Osteocyte (in vitro differentiated cells): Measurements from ENCODE around the gene SPNS1. TPM values are rescaled to one million over a fixed set of nuclear protein-coding genes. Genes with fewer than 3 reads are reported as not detected.

Experiments used
- DNase-seq: peaks from one replicate; pipeline ENCODE4 v3.0.0; 2021; ENCODE audit warnings: mixed read lengths; ENCODE audit not compliant: unreplicated experiment; ENCODE audit errors: extremely low spot score
- H3K27ac Mint-ChIP-seq: one replicate; pipeline ENCODE4 v1.8.0; 2021; ENCODE audit warnings: mild to moderate bottlenecking, mixed read lengths; ENCODE audit not compliant: unreplicated experiment
- H3K27me3 Mint-ChIP-seq: one replicate; pipeline ENCODE4 v1.8.0; 2021; ENCODE audit warnings: mixed read lengths; ENCODE audit not compliant: unreplicated experiment
- H3K36me3 Mint-ChIP-seq: one replicate; pipeline ENCODE4 v1.8.0; 2021; ENCODE audit warnings: mixed read lengths; ENCODE audit not compliant: unreplicated experiment
- H3K4me1 Mint-ChIP-seq: one replicate; pipeline ENCODE4 v1.8.0; 2021; ENCODE audit warnings: mixed read lengths; ENCODE audit not compliant: unreplicated experiment
- H3K4me3 Mint-ChIP-seq: one replicate; pipeline ENCODE4 v1.8.0; 2021; ENCODE audit warnings: mild to moderate bottlenecking, moderate library complexity, mixed read lengths; ENCODE audit not compliant: unreplicated experiment
- H3K9me3 Mint-ChIP-seq: one replicate; pipeline ENCODE4 v1.8.0; 2021; ENCODE audit warnings: mixed read lengths; ENCODE audit not compliant: unreplicated experiment
- total RNA-seq: library from RNA; stranded (reverse); gene quantifications from 2 replicates; pipeline ENCODE4 v1.2.1, GENCODE V29; 2021
- TF ChIP-seq, protein P1 (sequence below): fragments of 200-600 bp; sonication (generic); IDR thresholded peaks from 2 replicates; pipeline ENCODE4 v1.5.0; 2021; ENCODE audit warnings: antibody characterized with exemption, mild to moderate bottlenecking, moderate library complexity

SPNS1 gene
- total RNA-seq, 1 donor from 2014 or later, result 96.6 TPM

DNA sequence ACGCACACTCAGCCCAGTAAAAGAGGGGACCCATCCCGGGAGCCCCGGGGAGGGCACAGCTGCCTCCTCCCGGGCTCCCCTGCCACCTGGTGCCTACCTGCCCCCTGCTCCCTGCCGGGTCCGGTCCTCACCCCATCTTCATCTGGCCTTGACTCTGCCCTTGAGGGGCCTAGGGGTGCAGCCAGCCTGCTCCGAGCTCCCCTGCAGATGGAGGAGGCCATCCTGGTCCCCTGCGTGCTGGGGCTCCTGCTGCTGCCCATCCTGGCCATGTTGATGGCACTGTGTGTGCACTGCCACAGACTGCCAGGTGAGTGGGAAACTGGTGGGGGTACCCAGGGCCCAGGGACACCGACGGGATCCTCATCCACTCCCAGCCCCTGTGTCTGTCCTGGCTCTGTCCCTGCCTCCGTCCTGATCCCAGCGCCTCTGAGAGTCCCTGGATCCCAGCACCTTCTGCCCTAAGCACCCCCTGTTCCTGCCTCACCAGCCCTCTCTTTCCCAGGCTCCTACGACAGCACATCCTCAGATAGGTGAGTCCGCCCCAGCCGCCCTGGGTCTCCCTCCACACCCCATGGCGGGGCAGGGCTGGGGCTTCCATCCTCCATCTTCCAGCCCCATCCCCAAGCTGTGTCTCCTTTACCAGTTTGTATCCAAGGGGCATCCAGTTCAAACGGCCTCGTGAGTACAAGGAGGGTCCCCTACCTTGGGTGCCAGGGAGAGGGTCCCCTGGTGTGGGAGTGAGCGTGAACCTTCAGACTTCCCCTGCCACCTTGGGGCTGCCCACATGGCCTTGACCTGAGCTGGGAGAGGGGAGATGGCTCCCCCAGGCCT is 10.8 kb downstream of the SPNS1 start:
- H3K4me1 Mint-ChIP-seq, result no peaks in the 10 kb centered on the region
- no peak overlapping the region for H3K4me3 Mint-ChIP-seq
- TF ChIP-seq, protein P1, sequence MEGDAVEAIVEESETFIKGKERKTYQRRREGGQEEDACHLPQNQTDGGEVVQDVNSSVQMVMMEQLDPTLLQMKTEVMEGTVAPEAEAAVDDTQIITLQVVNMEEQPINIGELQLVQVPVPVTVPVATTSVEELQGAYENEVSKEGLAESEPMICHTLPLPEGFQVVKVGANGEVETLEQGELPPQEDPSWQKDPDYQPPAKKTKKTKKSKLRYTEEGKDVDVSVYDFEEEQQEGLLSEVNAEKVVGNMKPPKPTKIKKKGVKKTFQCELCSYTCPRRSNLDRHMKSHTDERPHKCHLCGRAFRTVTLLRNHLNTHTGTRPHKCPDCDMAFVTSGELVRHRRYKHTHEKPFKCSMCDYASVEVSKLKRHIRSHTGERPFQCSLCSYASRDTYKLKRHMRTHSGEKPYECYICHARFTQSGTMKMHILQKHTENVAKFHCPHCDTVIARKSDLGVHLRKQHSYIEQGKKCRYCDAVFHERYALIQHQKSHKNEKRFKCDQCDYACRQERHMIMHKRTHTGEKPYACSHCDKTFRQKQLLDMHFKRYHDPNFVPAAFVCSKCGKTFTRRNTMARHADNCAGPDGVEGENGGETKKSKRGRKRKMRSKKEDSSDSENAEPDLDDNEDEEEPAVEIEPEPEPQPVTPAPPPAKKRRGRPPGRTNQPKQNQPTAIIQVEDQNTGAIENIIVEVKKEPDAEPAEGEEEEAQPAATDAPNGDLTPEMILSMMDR, result no peak
- H3K36me3 Mint-ChIP-seq, result peaks cover 50% of the 10 kb centered on the region
- DNase-seq, result no peak
- H3K27me3 Mint-ChIP-seq, result no peaks in the 10 kb centered on the region
- H3K9me3 Mint-ChIP-seq, result peaks cover 7% of the 10 kb centered on the region
- H3K27ac Mint-ChIP-seq, result no peak overlapping the region

DNA sequence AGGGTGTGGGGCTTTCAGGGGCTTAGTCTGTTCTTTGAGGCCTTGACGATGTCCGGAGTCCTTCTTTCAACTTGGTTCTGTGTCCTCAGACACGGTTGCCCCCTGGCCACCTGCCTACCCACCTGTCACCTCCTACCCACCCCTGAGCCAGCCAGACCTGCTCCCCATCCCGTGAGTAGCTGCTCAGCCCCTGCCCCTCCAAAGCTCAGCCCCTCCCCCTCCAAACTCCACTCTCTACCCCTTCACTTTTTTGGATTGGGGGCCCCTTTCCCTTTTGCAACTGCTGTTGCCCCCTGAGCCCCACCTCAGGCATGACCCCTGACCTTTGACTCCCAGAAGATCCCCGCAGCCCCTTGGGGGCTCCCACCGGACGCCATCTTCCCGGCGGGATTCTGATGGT is 11.5 kb downstream of the SPNS1 start:
- H3K4me3 Mint-ChIP-seq, result no peak overlapping the region
- H3K4me1 Mint-ChIP-seq, result no peaks in the 10 kb centered on the region
- peaks cover 7% of the 10 kb centered on the region for H3K9me3 Mint-ChIP-seq
- DNase-seq, result no peak
- H3K27ac Mint-ChIP-seq, result no peak overlapping the region
- TF ChIP-seq, protein P1, result no peak
- H3K36me3 Mint-ChIP-seq, result peaks cover 44% of the 10 kb centered on the region
- no peaks in the 10 kb centered on the region for H3K27me3 Mint-ChIP-seq

DNA sequence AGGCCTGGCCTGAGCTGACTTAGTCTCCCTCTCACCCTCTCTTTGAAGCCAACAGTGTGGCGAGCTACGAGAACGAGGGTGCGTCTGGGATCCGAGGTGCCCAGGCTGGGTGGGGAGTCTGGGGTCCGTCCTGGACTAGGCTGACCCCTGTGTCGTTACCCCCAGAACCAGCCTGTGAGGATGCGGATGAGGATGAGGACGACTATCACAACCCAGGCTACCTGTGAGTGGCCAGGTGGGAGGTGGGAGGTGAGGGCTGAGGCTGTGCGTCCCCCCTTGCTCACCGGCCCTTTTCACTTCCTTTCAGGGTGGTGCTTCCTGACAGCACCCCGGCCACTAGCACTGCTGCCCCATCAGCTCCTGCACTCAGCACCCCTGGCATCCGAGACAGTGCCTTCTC is 11.9 kb downstream of the SPNS1 start:
- Mint-ChIP-seq H3K4me3 (no peak overlapping the region), H3K4me1 (no peaks in the 10 kb centered on the region), H3K27ac (no peak overlapping the region), H3K27me3 (no peaks in the 10 kb centered on the region), H3K9me3 (peaks cover 7% of the 10 kb centered on the region), H3K36me3 (peaks cover 42% of the 10 kb centered on the region)
- TF ChIP-seq, protein P1, result no peak
- DNase-seq, result no peak

DNA sequence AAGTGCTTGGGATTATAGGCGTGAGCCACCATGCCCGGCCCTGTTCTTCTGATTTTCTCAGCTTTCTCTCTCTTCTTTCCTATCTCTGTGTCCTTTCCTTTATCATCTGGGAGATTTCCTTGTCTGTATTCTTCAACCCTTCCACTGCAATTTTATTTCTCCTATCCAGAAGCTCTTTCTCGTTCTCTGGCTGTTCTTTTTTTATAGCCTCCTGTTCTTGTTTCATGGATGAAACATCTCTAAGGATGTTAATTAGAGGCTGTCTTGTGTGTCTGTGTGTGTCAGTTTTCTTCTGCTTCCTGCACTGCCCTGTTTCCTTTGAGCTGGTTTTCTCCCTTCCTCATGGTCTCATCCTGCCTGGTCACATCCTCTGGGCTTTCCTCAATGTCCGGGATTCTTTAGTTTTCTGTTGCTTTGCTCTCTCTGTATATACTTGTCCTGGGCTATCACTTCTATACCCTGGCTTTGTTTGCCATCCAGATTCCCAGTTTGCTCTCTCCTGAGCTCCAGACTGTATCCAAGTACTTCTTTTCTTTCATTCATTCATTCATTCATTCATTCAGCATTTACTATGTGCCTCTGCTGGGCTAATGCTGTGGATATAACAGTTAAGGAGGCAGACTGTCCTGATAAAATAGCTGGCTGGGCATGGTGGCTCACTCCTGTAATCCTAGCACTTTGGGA is 12.7 kb downstream of the SPNS1 start:
- TF ChIP-seq, protein P1, result no peak
- H3K27ac Mint-ChIP-seq, result no peak overlapping the region
- H3K9me3 Mint-ChIP-seq, result peaks cover 7% of the 10 kb centered on the region
- peaks cover 38% of the 10 kb centered on the region for H3K36me3 Mint-ChIP-seq
- no peaks in the 10 kb centered on the region for H3K27me3 Mint-ChIP-seq
- H3K4me1 Mint-ChIP-seq, result no peaks in the 10 kb centered on the region
- DNase-seq, result no peak
- H3K4me3 Mint-ChIP-seq, result no peak overlapping the region

DNA sequence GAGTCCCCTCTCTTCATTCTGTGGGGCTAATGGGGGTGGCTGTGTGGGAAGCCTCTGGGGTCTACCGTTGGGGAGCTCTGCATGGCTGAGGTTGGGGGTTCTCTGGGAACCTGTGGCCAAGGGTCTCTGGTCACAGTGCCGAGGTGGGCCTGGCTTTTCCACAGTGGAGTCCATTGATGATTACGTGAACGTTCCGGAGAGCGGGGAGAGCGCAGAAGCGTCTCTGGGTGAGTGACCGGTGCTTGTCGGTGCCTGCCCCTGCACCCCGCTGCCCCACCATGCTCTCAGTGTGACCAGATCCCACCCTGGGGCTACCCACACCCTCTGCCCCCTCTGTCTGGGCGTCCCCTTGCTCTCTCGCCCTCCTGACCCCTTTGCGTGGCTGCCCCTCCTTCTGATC is 14.8 kb downstream of the SPNS1 start:
- no peaks in the 10 kb centered on the region for H3K27me3 Mint-ChIP-seq
- no peak overlapping the region for H3K27ac Mint-ChIP-seq
- peaks cover 25% of the 10 kb centered on the region for H3K36me3 Mint-ChIP-seq
- DNase-seq, result no peak
- no peak overlapping the region for H3K4me3 Mint-ChIP-seq
- TF ChIP-seq, protein P1, result no peak
- no peaks in the 10 kb centered on the region for H3K4me1 Mint-ChIP-seq
- H3K9me3 Mint-ChIP-seq, result peaks cover 7% of the 10 kb centered on the region
